Osteocyte (in vitro differentiated cells): ENCODE results near the gene LRRC8C. TPM values are rescaled to one million over a fixed set of nuclear protein-coding genes. Genes with fewer than 3 reads are reported as not detected.

Source experiments
- DNase-seq: peaks from one replicate; pipeline ENCODE4 v3.0.0; 2021; ENCODE audit warnings: mixed read lengths; ENCODE audit not compliant: unreplicated experiment; ENCODE audit errors: extremely low spot score
- H3K27ac Mint-ChIP-seq: one replicate; pipeline ENCODE4 v1.8.0; 2021; ENCODE audit warnings: mild to moderate bottlenecking, mixed read lengths; ENCODE audit not compliant: unreplicated experiment
- H3K27me3 Mint-ChIP-seq: one replicate; pipeline ENCODE4 v1.8.0; 2021; ENCODE audit warnings: mixed read lengths; ENCODE audit not compliant: unreplicated experiment
- H3K36me3 Mint-ChIP-seq: one replicate; pipeline ENCODE4 v1.8.0; 2021; ENCODE audit warnings: mixed read lengths; ENCODE audit not compliant: unreplicated experiment
- H3K4me1 Mint-ChIP-seq: one replicate; pipeline ENCODE4 v1.8.0; 2021; ENCODE audit warnings: mixed read lengths; ENCODE audit not compliant: unreplicated experiment
- H3K4me3 Mint-ChIP-seq: one replicate; pipeline ENCODE4 v1.8.0; 2021; ENCODE audit warnings: mild to moderate bottlenecking, moderate library complexity, mixed read lengths; ENCODE audit not compliant: unreplicated experiment
- H3K9me3 Mint-ChIP-seq: one replicate; pipeline ENCODE4 v1.8.0; 2021; ENCODE audit warnings: mixed read lengths; ENCODE audit not compliant: unreplicated experiment
- CTCF ChIP-seq: fragments of 200-600 bp; sonication (generic); IDR thresholded peaks from 2 replicates; pipeline ENCODE4 v1.5.0; 2021; ENCODE audit warnings: antibody characterized with exemption, mild to moderate bottlenecking, moderate library complexity
- total RNA-seq: library from RNA; stranded (reverse); gene quantifications from 2 replicates; pipeline ENCODE4 v1.2.1, GENCODE V29; 2021

The LRRC8C gene
- total RNA-seq, 1 donor from 2014 or later: 3.5 TPM

- no peak for TF ChIP-seq CTCF
- DNase-seq: no peak
- no peak overlapping the region for H3K4me3 Mint-ChIP-seq
- peaks cover 2% of the 10 kb centered on the region for H3K36me3 Mint-ChIP-seq
- H3K9me3 Mint-ChIP-seq: no peaks in the 10 kb centered on the region
- no peak overlapping the region for H3K27ac Mint-ChIP-seq
- peaks cover 14% of the 10 kb centered on the region for H3K27me3 Mint-ChIP-seq
- peaks cover 27% of the 10 kb centered on the region for H3K4me1 Mint-ChIP-seq
Measured at GRCh38 chr1:89761338-89761737, 128.4 kb downstream of the LRRC8C start.

- peaks cover 20% of the 10 kb centered on the region for H3K27me3 Mint-ChIP-seq
- H3K9me3 Mint-ChIP-seq: no peaks in the 10 kb centered on the region
- peaks cover 2% of the 10 kb centered on the region for H3K36me3 Mint-ChIP-seq
- TF ChIP-seq CTCF: no peak
- H3K4me1 Mint-ChIP-seq: peaks cover 27% of the 10 kb centered on the region
- DNase-seq: no peak
- H3K4me3 Mint-ChIP-seq: no peak overlapping the region
- H3K27ac Mint-ChIP-seq: no peak overlapping the region
Measured at GRCh38 chr1:89761901-89762300, 129.0 kb downstream of the LRRC8C start.

GRCh38 chr1:89762386-89762778, 129.5 kb downstream of the LRRC8C start:
- TF ChIP-seq CTCF: no peak
- Mint-ChIP-seq H3K36me3 (peaks cover 2% of the 10 kb centered on the region), H3K9me3 (no peaks in the 10 kb centered on the region), H3K4me3 (peak overlapping the region; percentile 84), H3K27ac (no peak overlapping the region), H3K4me1 (peaks cover 24% of the 10 kb centered on the region), H3K27me3 (peaks cover 20% of the 10 kb centered on the region)
- no peak for DNase-seq

GRCh38 chr1:89762779-89763648, 130.1 kb downstream of the LRRC8C start:
- Mint-ChIP-seq H3K27ac (no peak overlapping the region), H3K9me3 (no peaks in the 10 kb centered on the region), H3K27me3 (peaks cover 20% of the 10 kb centered on the region), H3K36me3 (peaks cover 2% of the 10 kb centered on the region), H3K4me3 (peak overlapping the region; percentile 84), H3K4me1 (peaks cover 18% of the 10 kb centered on the region)
- peak; percentile 94 for DNase-seq
- peak; percentile 100 for TF ChIP-seq CTCF

GRCh38 chr1:89763649-89763986, 130.7 kb downstream of the LRRC8C start:
- Mint-ChIP-seq H3K27ac (no peak overlapping the region), H3K27me3 (peaks cover 24% of the 10 kb centered on the region), H3K4me1 (peaks cover 17% of the 10 kb centered on the region), H3K9me3 (no peaks in the 10 kb centered on the region), H3K4me3 (peak overlapping the region; percentile 84), H3K36me3 (peaks cover 2% of the 10 kb centered on the region)
- no peak for TF ChIP-seq CTCF
- no peak for DNase-seq
